HG03521 (cell line): ENCODE data around the gene UVRAG.

Experiments used
- ATAC-seq: cut with Tn5 transposase; IDR thresholded peaks from one replicate; pipeline ENCODE4 v1.9.1; 2021; ENCODE audit warnings: mild to moderate bottlenecking, moderate library complexity; ENCODE audit not compliant: unreplicated experiment

Gene UVRAG

DNA sequence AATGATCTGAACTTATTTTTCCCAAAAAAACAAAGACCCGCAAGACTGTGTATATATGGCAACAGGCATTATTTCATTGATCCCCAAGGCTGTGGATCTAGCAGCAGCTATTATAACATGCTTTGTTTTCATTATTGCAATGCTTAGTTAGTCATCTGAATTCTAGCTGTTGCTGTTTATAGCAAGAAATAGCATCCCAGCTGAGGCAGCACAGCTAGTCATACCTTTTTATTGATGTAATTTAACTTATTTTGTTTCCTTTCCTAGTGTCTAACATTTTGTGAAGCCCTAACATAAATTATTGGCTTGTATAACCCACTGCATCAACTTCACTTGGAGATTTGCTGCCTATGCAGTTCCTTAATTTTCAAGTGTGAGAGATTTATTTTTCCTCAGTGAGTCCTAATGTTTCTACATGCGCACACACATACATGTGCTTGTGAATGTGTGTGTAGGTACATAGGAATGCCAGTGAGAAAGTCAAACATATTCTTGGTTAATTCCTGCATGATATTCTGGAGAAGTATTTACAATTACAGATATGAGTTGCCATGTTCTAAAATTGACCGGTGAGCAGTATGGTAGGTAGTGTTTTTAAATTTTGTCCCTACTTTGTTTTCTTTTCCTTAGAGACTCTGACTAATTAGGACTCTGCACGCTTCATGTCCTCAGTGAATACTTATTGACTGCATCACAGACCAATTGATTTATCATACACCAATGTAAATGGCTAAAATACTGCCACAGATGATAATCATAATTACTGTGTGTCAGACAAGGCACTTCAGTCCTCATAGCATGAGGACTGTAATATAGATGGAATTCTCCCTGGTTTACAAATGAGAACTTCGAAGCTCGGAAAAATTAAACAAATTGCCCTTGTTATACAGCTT, 272.0 kb downstream of the UVRAG start:
- no peak for ATAC-seq

GRCh38 chr11:76087749-76088148, 272.7 kb downstream of the UVRAG start:
- ATAC-seq: no peak

- no peak for ATAC-seq
Measured at GRCh38 chr11:76088511-76088910, 273.5 kb downstream of the UVRAG start.

- ATAC-seq: no peak
Measured at GRCh38 chr11:76090174-76090573, 275.2 kb downstream of the UVRAG start.

DNA sequence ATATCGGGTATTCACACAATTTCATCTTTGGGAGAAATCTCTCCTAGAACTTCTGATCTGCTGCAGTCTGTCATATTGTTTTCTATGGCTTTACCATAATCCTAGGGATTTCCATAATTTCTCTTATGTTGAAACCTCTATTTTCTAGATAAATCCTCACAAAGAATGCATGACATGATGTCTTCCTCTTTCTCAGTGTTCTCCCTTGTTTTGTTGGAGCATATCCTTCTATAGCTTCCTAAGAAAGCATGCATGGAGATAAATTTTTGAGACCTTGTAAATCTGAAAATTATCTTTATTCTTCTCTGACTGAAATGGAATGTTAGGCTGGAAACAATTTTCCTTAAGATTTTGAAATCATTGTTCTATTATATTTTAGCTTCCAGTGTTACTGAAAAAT, 275.8 kb downstream of the UVRAG start:
- ATAC-seq: no peak

DNA sequence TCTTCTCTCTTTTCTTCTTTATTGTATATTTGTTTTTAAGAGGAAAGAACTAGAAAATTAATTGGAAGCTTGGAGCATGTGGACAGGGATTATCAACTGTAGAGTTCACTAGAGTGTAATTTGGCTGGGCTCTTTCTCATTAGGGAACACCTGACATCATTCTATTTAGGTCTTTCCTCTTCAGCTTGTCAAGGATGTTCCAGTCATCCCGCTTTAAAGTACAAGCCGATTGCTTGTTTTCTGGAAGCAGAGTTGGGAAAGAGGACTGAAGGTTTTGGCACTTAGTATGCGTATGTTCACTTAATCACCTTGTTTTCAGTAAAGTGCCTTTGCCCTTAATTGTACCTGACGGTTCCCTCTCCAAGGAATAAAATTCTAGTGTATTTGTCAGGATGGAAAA, 279.7 kb downstream of the UVRAG start:
- no peak for ATAC-seq

- no peak for ATAC-seq
Measured at GRCh38 chr11:76095891-76096290, 280.9 kb downstream of the UVRAG start.

- ATAC-seq: no peak
Measured at GRCh38 chr11:76096552-76096951, 281.5 kb downstream of the UVRAG start.

- no peak for ATAC-seq
Measured at GRCh38 chr11:76102802-76103201, 287.8 kb downstream of the UVRAG start.

- ATAC-seq: no peak
Measured at GRCh38 chr11:76103460-76103859, 288.4 kb downstream of the UVRAG start.

DNA sequence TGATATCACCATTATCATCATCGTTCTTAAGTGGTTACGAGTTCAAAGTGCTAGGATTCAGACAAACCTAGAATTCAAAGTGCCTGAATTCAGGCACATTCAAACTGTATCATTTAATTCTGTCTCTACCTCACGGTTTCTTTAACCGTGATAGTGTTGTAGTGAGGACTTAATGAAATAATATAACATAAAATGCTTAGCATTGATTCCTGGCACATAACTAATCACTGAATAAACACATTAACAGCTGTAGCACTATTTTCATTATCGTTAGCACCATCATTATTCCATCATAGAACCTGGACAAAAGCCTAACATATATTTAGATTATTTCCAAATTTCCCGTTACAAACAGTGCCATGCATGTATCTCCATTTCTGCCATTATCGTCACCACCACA, 289.3 kb downstream of the UVRAG start:
- no peak for ATAC-seq

DNA sequence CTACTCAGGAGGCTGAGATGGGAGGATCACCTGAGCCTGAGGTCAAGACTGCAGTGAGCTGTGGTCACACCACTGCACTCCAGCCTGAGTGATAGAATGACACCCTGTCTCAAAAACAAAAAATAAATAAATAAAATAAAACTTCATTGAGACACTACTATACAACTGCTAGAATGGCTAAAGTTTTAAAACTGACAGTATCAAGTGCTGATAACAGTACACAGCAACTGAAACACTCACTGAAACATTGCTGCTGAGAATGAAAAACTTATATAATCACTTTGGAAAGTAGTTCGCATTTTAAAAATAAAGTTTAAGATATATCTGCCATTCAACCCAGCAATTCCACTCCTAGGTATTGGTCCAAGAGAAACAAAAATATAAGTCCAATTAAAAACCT, 290.6 kb downstream of the UVRAG start:
- no peak for ATAC-seq

DNA sequence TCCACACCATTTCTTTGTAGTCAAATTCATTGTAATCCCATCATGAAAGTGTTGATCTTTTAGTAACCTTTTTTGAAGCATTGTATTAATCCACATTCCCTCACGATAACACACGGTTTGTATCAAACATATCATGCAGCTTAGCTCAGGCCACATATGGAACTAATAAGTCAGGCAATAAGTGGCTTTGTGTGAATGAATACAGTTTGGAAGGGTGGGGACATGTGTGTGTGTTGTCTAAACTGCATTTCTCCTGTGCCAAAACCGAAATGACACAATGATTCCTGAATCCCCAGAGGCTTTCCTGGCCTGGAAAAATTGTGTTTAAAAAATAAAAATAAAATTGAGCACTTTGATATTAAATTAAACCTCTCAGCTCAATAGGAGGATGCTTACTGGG, 293.0 kb downstream of the UVRAG start:
- ATAC-seq: no peak

DNA sequence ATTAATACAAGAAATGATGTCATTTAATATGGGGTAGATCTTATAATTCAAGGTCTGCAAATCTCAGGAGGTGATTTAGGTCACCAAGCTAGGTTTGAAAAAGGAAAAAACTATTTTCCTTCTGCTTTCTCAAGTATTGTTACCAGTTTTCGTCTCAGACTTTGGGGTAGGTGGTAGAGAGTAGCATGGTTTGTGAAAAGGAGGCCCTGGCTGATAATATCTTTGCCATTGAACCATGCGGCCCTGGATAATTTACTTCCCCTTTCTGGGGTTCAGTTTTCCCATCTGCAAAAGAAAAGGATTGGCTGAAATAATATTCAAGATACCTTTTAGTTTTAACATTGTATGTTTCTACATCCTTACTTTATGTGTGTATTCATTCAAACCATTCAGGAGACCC, 299.2 kb downstream of the UVRAG start:
- no peak for ATAC-seq

DNA sequence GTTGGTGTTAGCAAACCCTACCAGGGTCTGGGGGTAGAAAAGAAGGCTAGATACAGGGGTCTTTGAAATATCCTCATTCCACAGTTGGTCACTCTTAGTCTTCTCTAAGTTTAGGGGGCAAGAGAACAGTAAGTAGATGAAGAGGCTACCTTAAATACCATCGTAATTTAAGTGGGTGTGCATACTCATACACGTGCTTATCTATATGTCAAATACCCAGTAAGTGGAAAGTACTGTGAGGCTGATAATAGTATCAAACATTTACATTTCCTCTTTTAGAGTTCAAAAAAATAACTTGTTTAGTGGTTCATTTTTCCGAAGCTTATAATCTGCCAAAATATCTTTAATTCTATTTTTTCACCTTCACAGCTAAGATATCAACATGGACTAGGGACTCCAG, 300.5 kb downstream of the UVRAG start:
- no peak for ATAC-seq

DNA sequence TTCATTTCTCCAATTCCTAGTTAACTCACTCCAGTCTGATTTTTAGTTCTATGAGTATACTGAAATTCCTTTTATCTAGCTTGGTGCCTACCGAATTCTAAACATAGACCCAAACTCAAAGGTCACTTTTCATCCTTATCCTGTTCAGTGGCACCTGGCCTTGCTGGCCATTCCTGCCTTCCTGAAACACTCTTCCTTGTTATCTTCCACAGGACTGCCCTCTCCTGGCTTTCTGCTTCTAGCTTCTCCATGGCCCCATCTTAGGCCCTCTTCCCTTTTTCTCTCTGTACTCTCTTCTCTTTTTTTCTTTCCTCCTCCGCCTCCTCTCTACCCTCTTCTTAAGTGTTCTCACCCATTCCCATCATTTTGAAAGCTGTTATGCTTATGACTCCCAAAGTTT, 304.0 kb downstream of the UVRAG start:
- no peak for ATAC-seq

DNA sequence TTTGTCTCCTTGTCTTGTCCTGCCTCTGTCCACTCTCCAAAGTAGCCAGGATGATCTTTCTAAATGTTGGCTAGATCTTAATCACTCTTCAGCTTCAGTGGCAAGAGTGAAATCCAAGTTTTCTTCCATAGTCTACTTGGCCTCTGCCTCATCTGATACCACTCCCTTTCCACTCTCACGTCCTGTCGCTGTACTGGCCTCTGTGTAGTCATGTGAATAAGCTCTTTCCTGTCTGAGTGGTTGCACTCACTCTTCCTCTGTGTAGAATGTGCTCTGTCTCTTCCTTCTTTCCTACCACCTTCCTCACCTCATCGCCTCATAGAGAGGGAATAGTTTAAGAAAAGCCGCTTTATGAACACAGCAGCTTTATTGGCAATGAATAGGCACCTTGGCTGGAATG, 304.8 kb downstream of the UVRAG start:
- ATAC-seq: no peak

GRCh38 chr11:76120513-76121101, 305.6 kb downstream of the UVRAG start:
- ATAC-seq: no peak

- ATAC-seq: no peak
Measured at GRCh38 chr11:76123248-76123647, 308.2 kb downstream of the UVRAG start.

- no peak for ATAC-seq
Measured at GRCh38 chr11:76124905-76125770, 310.1 kb downstream of the UVRAG start.

GRCh38 chr11:76129729-76130128, 314.7 kb downstream of the UVRAG start:
- ATAC-seq: no peak

DNA sequence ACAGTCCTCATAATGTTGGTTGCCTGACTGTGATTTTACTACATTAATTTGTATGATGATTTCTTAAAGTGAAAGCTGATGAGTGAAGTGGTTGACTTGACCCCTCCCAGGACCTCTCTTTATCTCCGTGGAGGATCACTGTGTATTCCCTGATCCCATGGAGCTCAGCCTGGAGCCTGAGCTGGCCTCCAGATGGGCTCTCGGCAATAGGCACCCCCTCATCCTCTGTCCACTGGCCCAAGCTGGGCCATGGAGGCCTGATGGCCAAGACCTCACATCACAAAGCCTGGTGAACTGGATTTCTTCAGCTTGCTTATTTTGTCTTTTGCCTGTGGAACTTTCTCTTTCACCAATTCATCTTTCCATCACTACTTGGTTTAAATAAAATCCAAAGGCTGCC, 316.1 kb downstream of the UVRAG start:
- no peak for ATAC-seq
